NK-92 (cell line): ENCODE measurements around the gene LHFPL2.

Source experiments
- DNase-seq: peaks from one replicate; lab custom pipeline; 2025; ENCODE audit not compliant: unreplicated experiment; lab: John Stamatoyannopoulos, UW

LHFPL2 gene

DNA sequence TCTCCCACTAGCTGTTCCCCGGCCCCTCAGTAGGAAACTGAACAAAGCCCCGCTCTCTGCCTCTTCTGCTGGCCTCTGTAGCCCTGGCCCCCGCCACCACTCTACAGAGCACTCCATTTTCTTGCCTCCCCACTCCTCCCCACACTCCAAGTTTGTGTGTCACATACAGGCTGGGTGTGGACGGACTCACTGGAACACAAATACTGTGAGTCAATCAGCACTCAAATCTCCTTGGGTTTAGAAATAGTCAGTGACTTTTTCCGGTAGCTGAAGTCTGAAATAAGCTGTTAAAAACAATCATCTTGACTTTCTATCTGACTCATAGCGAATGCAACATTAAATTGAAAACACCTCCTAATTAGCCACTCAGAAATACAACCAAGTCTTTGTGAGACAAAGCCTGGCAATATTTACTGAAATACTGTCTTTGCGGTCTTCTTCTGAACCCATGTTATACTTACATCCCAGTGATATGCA is 122.5 kb downstream of the LHFPL2 start:
- DNase-seq, result no peak

DNA sequence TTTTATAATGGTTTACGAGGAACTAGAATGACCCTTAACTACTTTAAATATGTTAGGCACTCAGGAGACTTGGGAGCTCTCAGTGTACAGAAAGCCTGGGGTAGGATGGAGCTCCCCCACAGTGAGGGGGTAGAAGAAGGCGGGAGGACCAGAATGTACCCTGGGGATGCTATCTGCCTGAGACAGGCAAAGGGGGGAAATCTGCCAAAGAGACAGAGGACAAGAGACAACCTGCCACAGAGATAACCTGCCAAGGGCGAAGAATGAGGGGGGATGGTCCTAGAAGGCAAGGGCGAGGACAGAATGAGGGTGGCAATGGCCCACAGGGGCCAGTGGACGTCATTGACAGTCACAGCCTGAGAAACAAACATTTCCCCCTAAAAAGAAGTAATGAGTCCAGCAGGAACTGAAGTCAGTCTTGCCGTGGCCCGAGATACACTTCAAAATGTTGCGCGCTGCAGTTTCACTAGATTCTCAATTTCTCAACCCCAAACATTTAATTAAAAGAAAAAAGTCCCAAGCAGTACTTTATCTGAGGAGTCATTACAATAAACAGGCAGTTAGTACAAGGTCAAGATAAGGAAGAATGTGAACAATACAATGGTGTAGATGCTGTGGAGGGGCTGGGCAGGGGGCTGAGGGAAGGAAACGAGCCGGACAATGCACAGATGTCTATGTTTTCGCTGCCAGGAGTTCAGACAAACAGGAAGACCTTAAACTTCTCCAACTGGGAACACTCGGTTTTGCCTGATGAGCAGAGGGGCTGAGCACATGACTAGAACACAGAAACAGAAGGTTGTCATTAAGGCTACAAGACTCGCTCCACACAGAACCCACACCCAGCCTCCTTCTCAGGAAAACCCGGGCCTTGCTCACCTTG is 125.0 kb downstream of the LHFPL2 start:
- DNase-seq, result no peak

DNA sequence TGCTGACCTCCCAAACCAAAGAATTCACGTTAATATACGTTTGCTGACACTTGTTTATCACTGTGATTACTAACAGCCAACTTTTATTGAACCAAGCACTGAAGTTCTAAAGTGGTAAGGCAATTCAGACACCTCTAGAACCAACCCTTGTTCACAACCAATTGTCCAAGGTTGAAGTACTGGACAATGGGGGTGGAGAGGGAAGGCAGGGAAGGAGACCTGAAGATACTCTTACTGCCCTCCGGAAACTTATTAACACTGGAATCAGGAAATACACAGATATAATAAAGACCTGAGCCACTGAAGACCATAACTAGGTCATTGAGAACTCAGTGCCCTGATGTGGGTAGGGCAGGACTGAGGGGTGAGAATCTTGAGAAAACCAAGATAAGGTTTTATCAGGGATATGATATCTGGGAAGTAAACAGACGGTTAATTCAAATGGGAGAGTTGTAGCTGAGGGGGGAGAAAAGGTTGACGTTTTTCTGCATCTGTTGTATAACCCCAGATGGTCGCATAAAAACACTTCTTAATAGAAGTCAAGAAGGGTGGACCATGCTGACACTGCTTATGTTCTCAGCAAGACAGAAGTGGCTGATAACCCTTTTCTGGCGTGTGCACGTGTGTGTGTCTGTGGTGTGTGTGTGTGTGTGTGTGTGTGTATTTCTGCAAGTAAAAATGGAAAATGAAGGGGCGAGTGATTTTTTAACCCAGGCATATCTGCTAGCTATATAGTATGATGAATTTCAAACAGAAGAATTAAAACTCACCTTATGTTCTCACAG is 125.9 kb downstream of the LHFPL2 start:
- DNase-seq, result no peak

DNA sequence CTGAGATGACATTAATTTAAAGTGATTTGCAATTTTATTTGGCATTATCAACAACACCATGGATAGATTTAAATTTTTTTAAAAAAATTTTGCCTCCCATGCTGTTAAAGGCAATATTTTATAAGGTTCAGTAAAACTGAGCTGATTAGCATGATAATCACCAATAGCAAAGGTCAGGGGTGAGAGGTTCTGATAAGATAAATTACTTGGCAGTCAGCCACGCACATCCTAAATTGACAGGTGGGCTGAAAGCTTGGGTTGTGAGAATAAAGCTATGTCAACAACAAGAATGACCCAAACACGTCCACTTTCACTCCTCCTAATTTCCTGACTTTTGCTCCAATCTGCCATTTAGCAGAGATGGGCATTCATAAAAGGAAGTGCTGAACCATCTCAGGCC is 127.1 kb downstream of the LHFPL2 start:
- no peak for DNase-seq

DNA sequence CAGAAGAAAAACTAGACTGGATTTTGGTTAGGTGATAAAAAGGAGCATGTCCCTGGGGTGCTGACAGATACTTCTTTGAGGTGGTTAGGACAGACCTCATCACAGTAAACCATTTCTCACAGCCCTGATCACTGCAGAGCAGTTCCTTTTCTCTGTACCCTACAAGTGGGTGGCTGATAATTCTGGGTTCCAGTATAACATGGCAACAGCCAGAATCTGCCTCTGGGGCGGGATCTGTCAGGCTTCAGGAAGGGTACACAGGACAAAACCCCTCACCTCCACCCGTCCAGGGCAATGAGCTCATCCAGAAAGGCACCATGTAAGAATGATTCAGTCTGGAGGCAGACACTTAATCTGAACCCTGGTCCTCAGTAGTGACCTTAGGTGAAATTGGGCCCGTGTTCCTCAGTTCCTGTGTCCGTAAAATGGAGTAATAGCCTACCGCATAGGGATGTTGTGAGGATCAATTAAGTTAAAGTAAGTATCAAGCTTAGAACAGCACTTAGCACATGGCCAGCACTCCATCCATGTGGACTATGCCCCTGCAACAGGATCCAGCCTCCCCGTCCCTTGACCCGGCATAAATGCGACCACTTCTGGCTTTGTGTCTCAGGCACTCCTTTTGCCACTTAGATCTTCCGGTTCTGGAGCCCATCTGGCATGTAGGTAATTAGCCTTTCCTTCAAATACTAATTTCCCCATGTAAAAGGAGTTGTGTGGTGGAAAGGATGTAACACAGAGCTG is 129.2 kb downstream of the LHFPL2 start:
- no peak for DNase-seq

DNA sequence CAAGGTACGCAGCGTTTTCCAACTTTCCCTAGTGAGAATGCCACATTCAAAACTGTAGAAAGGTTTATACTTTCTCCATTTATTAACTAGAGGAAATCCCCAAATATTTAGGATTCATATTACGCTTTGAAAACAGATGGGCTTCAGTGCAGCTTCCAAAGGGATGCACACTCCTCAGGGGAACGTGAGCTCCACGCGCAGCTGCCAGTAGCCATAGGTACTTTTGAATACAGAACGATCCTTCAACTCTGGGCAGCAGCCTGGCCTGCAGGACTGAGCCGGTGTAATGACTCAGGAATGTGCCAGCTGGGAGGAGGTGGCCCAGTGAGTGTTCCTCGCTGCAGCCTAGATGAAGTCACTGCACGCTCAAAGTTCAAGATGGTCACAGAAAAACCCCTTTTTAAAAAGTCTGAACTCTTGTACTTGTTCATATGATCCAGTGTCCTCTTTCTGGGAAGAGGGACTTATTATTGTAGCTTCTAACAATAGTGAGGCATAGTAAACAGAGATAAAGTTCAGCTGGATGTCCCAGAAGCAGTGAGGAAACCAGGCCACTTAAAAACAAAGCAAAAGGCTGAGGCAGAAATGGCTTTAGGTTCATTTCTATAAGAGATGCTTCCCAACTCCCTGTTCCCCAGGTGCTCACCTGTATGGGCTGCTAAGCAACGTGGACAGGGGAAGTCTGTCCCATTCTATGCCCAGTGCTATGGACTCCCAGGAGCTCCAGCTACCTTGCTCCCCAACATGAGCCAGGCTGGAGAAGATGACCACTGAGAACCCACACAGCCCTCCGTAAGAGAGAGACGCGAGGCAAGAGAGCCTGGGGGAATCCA is 130.0 kb downstream of the LHFPL2 start:
- DNase-seq, result no peak

DNA sequence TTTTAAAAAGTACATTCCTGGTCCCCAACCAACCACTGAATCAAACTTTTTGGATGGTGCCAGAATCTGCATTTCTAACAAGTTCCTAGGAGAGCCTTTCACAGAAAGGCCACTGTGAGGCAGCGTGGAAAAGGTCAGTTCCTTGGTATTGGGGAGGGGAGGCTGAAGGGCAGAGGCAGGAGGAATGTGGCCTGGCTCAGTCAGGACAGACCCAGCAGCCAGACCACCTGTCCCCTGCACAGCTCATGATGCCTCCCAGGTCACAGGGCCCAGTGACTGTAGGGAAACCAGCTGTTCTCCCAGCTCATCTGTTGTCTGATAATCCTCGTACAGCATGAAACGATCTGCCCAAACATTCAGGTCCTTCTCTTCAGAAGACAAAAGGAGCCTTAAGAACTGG is 132.9 kb downstream of the LHFPL2 start:
- no peak for DNase-seq

DNA sequence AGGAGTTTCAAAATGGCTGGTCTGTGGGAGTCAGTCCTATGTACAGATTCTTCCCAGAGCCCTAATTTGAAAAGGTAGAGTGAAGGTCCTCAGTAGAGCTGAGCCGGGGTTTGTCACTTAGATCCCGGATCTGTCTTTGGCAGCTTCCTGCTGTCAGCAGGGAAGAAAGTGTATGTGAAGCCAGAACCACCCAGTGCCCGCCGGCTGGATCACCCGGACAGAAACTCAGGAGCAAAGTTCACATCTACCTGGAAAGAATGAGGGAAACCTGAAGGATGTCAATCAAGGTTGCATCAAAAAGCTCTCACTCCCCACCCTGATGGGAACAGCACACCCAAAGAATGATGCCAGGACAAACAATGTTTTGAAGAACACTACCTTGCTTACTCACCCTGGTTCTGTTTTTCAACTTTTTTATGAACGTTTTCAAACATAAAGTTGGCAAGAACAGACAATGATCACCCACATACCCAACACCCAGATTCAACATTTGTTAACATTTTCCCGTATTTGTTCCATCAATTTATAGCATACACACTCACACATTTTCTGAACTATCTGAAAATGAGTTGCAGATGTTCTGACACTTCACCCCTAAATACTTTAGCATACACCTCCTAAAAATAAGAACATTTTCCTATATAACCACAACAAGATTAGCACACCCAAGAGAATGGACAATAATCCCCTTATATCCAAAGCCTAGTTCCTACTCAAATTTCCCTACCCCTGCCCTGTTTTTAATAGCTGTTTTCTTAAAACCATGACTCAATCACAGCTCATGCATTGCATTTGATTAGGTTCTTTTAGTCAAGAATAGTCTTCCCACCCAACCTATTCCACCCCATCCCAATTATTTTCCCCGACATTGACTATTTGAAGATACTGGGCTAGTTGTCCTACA is 133.9 kb downstream of the LHFPL2 start:
- DNase-seq, result no peak

DNA sequence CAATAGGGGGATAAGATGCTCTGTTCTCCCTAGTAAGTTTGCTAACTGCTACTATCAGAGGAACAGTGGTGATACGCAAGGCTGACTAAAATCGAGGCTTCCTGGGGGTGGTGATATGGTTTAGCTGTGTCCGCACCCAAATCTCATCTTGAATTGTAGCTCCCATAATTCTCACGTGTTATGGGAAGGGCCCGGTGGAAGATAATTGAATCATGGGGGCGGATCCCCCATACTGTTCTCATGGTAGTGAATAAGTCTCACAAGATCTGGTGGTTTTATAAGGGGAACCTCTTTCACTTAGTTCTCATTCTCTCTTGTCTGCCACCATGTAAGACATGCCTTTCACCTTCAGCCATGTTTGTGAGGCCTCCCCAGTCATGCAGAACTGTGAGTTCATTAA is 135.1 kb downstream of the LHFPL2 start:
- no peak for DNase-seq

DNA sequence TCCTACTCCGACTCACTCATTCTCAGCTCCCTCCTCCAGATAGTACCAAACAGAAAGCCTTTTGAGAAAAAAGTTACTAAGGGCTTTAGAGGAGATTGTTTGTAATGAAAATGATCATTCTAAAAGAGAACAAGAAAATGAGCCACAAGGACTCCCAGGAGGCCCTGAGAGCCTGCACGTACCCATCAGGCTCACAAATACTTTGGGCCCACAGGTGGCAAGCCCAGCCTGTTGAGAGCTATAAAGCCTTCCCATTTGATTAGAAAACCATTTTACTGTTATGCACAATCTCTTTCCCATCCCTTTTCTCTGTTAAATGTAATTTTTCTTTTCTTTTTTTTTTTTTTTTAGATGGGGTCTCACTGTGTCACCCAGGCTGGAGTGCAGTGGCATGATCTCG is 136.1 kb downstream of the LHFPL2 start:
- no peak for DNase-seq

DNA sequence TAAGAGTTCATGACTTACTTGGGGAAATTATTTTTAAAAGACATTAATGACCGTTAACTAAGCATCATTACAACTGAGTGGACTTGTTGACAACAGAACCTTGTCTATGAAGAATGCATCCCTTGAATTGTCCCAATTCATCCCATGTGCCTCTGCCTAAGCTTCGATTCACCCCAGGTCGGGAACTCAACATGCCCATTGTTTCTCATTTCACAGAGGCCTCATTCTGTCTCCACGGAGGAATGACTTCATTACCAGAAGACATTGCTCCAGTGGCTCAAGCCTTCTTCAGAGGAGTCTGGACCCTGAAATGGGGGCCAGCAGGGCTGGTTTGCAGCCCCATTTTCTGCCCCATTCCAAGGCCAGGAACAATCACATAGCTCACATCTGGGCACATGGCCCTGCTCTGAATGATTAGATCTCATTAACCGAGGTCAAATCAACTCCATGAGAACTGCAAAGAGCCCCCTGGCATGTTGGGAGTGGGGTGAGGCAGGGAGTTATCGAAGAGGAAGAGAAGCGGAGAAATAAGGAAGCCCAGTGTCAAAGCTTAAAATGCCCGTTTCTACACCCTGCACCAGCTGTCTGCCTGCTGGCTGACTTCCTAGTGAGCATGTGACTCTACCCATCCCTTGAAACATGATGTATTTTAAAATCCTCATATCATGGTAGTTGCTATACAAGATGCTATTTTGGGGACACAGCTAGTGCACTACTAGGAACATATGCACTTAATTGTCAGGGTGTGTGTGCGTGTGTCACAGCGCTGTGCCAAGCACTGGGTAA is 137.3 kb downstream of the LHFPL2 start:
- no peak for DNase-seq

DNA sequence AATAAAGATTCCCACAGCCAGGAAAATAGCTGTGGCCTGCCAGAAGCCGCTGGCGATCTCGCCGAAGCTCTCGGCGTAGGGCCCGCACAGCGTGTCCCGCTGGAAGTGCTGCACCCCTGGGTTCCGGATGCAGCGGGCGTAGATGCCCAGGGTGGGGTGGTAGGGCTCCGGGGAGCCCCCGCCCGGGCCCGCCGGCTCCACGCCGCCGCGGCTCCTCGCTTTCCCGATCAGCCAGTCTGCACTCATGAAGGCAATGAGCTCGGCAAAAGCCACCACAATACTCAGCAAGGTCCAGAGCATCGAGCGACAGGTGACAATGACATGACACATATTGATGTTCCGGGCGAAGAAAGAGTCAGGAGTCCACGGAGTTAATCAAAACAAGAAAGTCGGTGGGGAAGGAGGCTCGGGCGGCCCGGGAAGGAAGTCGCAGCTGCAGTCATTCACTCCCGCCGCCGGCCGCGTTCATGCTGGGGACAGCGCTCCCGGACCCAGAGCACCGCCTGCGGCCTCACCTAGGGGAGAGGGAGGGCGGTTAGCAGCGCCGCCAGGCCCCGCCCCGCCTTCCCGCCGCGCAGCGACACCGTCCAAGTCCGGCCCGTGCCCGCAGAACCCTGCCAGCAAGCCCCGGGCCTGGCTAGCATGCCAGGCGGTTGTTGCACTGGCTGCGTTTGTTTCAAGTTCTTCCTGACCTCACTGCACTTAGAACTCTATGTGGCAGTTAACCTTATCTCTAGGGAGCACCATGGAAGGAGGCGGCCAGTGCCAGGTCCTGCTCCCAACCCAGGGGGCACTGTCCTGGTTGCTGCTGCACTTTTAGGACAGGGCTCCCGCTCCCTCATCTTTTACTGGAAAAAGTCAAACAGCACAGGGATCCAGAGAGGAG is 138.4 kb downstream of the LHFPL2 start:
- DNase-seq, result no peak

DNA sequence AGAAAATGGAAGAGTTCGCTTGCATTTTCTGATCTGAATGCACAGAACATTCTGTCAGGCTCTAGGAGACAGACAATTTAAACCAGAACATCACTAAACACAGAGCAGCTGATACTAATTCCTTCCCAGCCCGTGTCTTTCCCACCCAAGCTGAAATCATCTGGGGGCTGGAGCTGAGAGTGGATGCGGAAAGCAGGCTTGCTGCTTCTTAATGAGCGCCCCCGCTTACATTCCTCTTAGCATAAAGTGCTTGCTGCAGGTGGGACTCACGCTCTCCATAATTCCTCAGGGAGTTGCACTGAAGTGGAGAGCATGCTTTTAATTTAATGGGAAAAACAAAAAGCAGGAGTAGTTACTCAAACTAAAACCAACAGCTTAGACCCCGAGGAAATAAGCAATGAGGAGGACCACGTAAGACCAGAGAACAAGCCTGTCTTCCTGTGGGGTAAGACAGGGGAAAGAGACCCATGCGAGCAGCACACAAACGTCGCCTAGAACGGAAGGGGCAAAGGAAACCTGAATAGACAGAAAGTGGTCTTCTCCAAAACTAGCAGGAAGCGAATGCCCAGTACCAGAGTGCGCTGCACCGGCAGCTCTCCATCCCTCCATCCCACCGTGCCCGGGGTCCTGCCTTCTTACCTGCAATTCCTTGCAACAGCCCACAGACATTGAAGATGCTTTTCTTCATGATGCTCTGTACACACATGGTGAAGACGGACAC is 139.3 kb downstream of the LHFPL2 start:
- DNase-seq, result no peak

DNA sequence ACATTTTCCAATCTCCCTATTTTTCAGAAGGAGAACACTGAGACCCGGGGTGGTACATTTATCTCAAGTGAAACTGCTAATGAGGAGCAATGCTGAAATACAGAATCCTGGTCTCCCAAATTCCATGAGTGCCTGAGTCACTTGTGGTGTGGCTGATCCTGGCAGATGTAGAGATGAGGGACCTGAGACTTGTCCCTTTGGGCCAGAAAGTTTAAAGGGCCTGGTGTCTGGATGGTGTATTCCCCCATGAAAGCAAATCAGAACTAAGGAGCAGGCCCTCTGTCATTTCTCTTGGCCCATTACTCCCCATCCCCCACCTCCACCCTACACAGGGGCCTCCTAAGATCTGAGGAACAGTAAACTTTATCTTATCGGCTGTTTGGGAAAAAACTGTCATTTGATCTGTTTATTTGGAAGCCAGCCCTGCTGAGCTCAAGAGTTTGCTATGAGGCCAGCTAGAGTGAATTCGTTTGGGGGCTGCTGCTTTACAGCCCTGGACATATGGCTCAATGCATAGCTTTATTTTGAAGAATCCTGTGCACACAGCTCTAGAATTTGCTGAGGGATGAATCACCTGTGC is 140.3 kb downstream of the LHFPL2 start:
- no peak for DNase-seq

DNA sequence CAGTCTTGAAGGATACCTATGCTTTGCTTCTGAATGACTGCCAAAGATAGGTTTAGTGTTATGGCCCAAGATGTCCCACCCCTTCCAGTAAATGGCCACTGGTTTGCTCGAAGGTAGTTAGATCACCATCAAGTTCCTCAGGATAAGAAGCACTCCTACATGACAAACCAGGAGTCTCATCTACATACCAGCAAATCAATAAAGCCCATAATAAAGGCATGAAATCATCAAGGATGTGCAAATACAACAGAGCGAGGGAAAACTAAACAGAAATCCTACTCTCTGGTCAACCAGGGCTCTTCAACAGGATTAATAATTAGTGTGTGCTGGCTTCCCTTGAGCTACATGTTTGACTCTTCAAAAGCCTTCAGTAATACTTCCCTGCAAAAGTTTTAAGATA is 141.0 kb downstream of the LHFPL2 start:
- DNase-seq, result no peak

DNA sequence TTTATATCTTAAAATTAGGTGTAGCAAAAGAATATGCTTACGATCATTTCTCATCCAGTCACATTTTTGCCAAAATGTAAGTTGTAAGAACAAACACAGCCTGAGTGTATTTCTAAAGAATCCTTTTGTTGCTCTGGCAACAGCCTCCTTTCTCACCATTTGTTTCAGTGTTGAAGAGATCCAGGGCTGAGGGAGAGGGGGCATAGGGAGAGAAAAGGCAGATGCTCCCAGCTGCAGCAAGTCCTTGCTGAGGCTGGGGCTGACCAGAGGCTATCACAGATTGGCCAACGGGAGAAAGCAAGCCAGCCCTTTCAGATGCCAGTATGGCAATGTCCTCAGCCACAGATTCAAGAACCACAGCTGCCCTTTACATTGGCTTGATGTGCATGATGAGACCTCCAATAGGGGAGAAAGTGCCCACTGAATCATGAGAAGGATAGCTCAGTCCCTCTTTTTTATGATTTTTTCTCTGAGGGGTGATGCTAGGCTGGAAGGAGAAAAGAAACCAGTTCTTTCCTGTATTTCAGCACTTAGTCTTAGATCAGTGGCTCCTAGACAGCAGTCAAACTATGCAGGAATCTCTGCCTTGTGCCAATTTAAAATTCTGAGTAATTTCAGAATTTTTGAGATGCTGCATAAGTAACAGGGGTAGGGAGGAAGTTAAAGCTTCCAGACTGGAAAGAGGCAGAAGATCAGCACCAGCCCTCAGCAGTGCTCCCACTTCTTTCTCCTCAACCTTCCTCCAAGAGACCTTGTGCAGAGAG is 142.1 kb downstream of the LHFPL2 start:
- DNase-seq, result no peak
